Cerebellar cortex (tissue), 1 donor: Measurements from ENCODE around the gene KCNJ8.
"Not testable (repeated sequence)": the region's sequence is repeated elsewhere in the genome, so short reads cannot be mapped to it uniquely, and the experiment has no call there.

Experiments used
- DNase-seq: peaks from one replicate; pipeline ENCODE4 v3.0.0-alpha.2; 2015; ENCODE audit warnings: low spot score

The KCNJ8 gene

DNA sequence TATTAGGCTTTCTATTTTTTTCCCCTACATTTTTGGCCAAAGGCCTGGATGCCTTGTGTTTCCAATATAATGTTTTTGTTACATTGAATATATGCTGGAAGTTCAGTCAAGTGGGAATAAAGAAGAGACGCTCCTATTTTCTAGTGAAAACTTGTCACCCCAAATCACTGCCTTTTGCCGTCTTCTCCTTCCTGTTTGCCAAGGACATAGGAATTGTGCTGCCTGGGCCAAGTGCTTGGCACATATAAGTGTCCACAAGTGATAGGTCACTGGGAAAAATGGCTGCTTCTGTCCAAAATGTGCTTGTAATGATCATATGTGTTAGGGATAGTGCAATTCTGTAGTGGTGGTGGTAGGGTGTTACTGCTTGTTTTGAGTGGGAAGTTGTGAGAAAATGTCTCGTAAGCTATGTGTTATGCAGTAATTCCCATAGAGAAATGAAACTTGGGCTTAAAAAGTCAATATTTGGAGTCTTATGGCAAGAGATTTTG lies 11.6 kb upstream of the KCNJ8 start:
- no peak for DNase-seq

GRCh38 chr12:21782723-21783122 lies 8.2 kb upstream of the KCNJ8 start:
- not testable (repeated sequence) for DNase-seq

- DNase-seq, result no peak
These were observed 6.3 kb upstream of the KCNJ8 start for GRCh38 chr12:21780786-21781185.

- no peak for DNase-seq
These were observed 1.7 kb upstream of the KCNJ8 start for GRCh38 chr12:21776175-21776574.

- DNase-seq, result no peak
These were observed 771 bp upstream of the KCNJ8 start for GRCh38 chr12:21775133-21775820.

DNA sequence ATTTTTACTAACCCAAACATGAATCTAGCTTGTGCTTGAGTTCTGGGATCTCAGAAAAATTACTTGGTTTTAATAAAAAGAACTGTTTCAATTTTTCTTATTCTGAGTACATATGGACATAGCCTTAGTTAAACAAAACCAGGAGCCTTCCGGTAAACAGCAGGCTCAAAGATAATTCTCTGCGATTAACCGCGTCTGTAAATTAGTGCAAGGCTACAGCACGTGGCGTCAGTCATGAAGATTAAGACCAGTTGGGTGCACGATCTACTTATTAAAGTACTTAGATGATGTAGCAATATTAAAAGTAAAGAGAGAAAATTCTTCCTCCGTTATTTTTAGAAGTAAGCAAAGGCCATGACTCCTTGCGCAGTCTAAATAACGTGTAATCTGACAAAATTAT lies 700 bp downstream of the KCNJ8 start:
- DNase-seq, result no peak

DNA sequence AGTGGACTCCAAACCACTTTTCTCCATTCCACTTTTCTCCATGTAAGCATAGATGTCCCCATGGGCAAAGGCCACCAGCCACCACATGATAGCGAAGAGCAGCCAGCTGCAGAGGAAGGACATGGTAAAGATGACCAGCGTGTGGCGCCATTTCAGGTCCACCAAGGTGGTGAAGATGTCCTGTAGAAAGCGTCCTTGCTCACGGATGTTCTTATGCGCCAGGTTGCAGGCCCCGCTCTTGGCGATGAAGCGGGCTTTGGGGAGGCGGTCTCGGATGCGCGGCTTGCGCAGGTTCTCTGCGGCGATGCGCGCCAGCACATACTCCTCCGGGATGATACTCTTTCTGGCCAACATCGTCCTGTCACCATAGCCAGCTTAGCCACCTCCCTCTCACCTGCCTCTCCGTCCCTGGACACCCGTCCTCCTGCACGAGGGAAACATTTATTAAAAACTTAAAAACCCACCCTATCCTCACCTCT lies 1.2 kb downstream of the KCNJ8 start:
- no peak for DNase-seq

- DNase-seq, result no peak
These were observed 3.2 kb downstream of the KCNJ8 start for GRCh38 chr12:21771311-21771710.

DNA sequence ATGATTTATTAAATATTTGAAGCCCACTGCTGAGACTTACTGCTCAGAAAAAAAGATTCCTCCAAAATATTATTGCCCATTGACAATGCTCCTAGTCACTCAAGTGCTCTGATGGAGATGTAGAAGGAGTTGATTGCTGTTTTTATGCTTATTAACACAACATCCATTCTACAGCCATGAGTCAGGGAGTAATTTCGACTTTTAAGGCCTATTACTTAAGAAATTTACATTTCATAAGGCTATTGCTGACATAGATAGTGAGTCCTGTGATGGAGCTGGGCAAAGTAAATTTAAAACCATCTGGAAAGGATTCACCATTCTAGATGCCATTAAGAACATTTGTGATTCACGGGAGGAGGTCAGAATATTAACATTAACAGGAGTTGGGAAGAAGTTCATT lies 5.2 kb downstream of the KCNJ8 start:
- no peak for DNase-seq

DNA sequence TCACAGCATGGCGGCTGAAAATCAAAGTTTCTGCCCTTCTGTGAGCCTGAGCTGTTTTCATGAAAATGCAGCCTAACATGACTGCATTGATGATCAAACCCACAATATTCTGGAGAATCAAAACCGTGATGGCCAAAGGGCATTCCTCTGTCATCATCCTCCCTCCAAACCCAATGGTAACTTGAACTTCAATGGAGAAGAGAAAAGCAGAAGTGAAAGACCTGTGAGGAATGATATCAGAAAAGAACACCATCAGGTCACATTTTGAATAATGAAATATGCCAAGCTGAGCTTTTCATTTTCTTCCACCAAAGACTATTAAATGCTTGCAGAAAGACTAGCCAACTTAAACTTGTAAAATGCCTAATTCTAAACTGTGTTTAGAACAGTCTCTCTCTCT lies 8.1 kb downstream of the KCNJ8 start:
- DNase-seq, result no peak

GRCh38 chr12:21764950-21765349 lies 9.6 kb downstream of the KCNJ8 start:
- no peak for DNase-seq

- no peak for DNase-seq
These were observed 10.4 kb downstream of the KCNJ8 start for GRCh38 chr12:21764065-21764464.

DNA sequence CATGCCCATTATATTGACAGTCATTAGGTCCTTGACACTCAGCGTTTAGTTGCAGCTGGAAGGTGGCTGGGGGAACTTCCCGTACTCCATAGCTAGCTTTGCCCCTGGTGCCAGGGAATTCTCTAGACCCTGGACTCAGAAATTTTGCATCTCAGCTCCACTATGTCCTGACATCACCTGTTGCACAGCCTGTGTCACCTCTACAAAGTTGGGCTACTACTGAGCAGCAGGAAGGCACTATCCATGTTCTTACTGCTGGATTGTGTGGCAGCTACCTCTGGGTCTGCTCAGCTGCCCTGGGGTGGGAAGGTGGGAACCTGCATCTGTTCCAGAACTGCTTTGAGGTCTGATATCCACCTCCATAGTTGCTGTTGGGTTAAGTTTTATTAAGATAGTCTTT lies 11.0 kb downstream of the KCNJ8 start:
- DNase-seq, result no peak

GRCh38 chr12:21759737-21760136 lies 14.8 kb downstream of the KCNJ8 start:
- no peak for DNase-seq

DNA sequence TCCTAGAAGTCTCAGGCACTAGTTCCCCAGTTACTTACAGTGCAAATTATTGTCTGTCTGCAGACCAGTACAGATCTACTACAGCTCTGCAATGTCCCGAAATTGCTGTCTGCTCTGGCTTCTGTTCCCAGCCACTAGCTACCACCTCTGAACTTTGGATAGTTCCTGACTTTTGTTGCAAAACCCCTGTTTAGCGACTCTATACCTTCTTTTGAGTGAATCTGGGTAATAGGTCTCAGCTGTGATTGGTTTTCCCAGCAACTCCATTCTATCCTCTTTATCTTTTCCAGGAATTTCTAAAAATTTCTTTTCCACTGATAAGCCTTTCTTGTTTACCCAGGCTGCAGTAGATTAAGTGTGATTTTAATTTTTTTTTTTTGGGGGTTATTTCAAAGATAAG lies 16.8 kb downstream of the KCNJ8 start:
- DNase-seq, result no peak

DNA sequence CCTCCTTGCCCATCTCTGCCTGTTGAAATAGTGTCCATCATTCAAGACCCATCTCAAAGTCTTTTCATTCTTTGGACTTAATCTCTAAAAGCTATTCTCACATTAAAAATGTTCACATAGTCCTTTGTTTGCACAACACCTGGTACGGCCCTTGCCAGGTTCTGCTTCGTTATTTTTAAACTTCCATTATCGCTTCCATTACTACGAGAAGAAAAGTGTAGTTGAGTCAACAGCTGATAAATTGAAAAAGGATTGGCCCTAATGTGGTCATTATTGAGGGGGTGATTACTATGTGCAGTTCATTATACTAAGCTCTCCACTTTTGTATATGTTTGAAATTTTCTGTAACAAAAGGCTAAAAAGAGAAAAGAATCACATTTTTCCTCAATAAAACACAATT lies 17.8 kb downstream of the KCNJ8 start:
- no peak for DNase-seq

DNA sequence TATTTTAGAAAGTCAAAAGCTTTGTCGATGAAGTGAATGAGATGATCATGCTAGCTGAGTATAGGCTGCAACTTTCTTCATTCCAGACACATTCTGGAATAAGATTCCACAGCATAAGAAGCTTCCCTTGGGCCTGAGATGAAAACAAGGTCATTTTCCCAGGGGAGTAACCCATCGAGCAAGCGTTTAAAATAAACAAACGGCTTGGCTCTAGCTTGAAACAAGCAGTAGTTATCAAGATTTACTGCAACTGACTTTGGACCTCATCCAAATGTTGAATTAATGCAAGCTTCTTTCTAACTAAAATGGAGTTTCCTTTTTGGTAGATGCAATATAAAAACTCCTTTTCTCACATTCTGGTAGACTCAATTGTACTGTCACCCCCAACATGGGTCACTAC lies 23.0 kb downstream of the KCNJ8 start:
- DNase-seq, result no peak

- no peak for DNase-seq
These were observed 29.2 kb downstream of the KCNJ8 start for GRCh38 chr12:21745258-21745657.

DNA sequence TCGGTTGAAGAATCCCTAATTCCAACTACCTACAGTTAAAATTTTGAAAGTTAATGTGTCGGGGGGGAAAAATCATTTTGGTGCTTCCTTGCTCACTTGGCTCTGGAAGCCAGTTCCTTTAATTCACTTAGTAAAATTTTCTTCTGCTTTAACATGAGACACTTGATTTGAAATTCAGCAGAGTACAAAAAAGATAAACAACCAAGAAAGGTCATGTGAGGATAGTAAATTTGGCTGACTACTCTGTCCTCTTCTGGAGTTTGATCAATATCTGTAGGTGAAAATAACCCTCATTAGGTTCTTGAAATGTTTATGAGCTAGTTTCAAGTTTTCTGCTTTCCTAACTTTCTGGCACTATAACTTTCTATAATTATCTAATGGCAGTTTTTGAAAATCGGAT lies 43.4 kb downstream of the KCNJ8 start:
- DNase-seq, result no peak

DNA sequence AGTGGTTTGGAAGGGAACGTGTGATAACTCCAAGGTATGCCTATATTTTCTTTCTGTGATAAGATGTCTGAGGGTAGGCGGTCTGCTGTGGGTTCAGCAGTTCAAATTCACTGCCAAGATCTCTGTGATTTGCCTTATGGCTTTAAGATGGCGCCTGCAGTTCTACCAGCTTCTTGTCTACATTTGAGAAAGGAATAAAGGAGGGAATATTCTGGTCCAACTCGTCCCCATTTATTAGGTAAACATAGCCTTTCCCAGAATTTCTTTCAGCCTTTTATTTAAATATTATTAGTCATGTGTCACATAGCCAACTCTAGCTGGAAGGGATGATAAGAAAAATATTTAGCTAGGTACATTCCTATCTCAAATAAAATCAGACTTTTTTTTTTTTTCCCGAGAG lies 48.8 kb downstream of the KCNJ8 start:
- no peak for DNase-seq

- no peak for DNase-seq
These were observed 55.4 kb downstream of the KCNJ8 start for GRCh38 chr12:21718944-21719650.

- no peak for DNase-seq
These were observed 56.1 kb downstream of the KCNJ8 start for GRCh38 chr12:21718403-21718802.

DNA sequence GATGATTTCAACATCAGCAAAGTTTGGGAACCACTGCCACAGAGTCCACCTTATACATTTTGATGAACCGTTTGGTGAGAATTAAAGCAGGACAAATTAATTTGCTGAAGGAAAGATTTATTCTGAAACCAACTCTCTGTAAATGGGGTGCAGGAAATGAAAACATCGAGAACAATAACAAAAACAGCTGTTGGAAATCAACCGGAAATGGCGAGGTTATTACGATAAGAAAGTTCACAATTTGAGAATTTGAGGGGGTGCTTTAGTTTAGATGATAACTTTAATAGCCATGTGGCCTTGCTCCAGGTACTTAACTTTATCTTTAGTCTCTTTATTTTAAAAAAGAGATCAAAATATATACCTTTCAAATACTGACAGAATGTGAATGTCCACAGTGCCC lies 56.7 kb downstream of the KCNJ8 start:
- DNase-seq, result no peak

- DNase-seq, result no peak
These were observed 59.1 kb downstream of the KCNJ8 start for GRCh38 chr12:21715386-21715785.
